Coronary artery (tissue), 2 donors: ENCODE results near the gene PSORS1C2.

Source experiments
- DNase-seq: peaks from one replicate; pipeline ENCODE4 v3.0.0-alpha.2; 2017; ENCODE audit warnings: low spot score
- H3K27ac ChIP-seq, 2 donors: fragments of 200-600 bp; sonication (generic); one replicate each; pipeline ENCODE4 v1.5.1; 2016 to 2019
- H3K4me3 ChIP-seq: fragments of 200-600 bp; sonication (generic); 2 replicates; pipeline ENCODE4 v1.5.1; 2016; ENCODE audit warnings: mild to moderate bottlenecking, moderate library complexity
- TF ChIP-seq, protein P1 (sequence below): fragments of 200-600 bp; sonication (generic); IDR thresholded peaks from one replicate; pipeline ENCODE4 v1.5.1; 2019; ENCODE audit warnings: antibody characterized with exemption

Gene PSORS1C2

DNA sequence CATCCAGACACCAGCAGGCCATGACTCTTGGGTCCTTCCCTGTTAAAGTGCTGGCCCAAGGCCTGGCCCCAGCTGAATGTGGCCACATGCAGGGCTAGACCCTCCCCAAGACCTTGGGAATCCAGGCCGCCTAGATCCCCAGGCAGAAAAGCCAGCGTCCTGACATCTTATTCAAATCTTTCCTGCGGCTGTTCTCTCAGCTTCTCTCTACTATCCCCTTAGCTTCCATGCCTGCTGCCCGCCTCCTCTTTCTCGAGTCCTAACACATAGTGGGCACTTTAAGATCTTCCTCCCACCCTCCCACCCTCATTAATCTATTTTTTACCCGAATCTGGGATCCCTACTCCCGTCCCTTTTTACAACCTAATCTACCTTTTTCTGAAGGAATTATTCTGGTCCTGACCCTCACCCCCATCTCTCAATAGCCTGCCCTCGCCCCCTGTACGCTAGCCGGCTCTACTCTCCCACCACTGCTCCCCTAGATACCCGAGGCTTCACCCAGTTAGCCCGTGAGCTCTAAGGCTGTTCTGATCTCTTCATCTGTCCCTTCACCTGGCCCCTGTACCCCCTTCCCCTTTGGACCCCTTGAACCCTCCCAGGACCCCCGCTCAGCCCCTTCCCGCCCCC, 18.8 kb upstream of the PSORS1C2 start, which contains the start of gene CCHCR1:
Gene CCHCR1, minus strand, starts transcription at position 290 of the 627 bp plus-strand sequence. Its CDS starts 202 bp downstream, at position 88.
- DNase-seq, result no peak
- TF ChIP-seq, protein P1, sequence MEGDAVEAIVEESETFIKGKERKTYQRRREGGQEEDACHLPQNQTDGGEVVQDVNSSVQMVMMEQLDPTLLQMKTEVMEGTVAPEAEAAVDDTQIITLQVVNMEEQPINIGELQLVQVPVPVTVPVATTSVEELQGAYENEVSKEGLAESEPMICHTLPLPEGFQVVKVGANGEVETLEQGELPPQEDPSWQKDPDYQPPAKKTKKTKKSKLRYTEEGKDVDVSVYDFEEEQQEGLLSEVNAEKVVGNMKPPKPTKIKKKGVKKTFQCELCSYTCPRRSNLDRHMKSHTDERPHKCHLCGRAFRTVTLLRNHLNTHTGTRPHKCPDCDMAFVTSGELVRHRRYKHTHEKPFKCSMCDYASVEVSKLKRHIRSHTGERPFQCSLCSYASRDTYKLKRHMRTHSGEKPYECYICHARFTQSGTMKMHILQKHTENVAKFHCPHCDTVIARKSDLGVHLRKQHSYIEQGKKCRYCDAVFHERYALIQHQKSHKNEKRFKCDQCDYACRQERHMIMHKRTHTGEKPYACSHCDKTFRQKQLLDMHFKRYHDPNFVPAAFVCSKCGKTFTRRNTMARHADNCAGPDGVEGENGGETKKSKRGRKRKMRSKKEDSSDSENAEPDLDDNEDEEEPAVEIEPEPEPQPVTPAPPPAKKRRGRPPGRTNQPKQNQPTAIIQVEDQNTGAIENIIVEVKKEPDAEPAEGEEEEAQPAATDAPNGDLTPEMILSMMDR, result no peak
- peak within 1 kb of the TSS; percentile 63 to 88 for H3K27ac ChIP-seq
- peak within 1 kb of the TSS; percentile 82 for H3K4me3 ChIP-seq

DNA sequence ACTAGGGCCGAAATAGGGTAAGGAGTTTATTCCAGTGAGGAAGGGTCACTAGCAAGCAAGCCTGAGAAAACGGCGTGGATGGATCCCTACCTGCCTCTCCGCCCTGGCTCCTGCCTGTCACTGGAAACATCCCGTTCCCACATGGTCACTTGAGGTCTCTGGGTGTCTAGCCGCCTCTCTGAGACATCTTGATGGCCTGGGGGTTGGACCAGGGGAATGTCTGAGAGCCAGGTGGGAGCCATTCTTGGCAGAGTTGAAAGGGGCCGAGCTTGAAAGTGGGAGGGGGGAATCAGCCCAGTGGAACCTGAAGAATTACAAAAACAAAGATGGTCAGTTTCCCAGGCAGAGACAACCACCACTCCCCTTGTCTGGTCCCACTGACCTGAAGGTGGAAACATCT, 17.8 kb upstream of the PSORS1C2 start:
- Histone ChIP-seq H3K4me3 (no peak overlapping the region), H3K27ac (no peak overlapping the region)
- TF ChIP-seq, protein P1, result no peak
- no peak for DNase-seq

DNA sequence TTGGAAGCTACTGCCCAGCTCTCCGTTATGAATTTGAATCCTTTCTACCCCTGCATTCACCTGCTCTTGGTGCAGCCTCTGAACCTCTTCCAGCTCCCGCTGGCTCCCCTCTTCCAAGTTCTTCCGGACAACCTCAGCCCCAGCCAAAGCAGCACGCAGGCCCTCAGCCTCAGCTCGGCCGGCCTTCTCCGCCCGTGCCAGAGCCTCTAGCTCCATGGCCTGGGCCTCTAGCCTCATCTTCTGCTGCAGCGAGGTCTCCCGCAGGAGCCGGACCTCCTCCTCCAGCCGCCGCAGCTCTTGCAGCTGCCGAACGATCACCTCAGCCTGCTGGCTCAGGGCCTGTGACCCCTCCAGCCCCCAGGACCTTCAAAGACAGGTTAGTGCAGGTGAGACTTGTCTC, 15.6 kb upstream of the PSORS1C2 start:
- H3K27ac ChIP-seq, result no peak overlapping the region
- no peak for DNase-seq
- TF ChIP-seq, protein P1, result no peak
- H3K4me3 ChIP-seq, result no peak overlapping the region

DNA sequence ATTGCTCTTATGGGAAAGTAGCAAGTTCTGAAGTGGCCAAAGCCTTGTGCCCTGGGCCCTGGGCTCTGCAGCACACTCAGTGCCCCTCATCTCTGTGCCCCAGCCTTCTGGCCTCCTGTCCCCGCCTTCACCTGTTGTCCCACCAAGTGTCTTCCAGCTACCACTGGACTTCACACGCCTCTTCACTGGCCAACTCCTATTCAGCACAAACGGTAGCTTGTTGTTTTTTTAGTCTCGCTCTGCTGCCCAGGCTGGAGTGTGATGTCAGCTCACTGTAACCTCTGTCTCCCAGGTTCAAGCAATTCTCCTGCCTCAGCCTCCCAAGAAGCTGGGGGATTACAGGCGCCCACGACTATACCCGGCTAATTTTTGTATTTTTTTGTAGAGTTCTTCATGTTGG, 13.9 kb upstream of the PSORS1C2 start:
- TF ChIP-seq, protein P1, result no peak
- DNase-seq, result no peak
- no peak overlapping the region for H3K27ac ChIP-seq
- H3K4me3 ChIP-seq, result no peak overlapping the region

DNA sequence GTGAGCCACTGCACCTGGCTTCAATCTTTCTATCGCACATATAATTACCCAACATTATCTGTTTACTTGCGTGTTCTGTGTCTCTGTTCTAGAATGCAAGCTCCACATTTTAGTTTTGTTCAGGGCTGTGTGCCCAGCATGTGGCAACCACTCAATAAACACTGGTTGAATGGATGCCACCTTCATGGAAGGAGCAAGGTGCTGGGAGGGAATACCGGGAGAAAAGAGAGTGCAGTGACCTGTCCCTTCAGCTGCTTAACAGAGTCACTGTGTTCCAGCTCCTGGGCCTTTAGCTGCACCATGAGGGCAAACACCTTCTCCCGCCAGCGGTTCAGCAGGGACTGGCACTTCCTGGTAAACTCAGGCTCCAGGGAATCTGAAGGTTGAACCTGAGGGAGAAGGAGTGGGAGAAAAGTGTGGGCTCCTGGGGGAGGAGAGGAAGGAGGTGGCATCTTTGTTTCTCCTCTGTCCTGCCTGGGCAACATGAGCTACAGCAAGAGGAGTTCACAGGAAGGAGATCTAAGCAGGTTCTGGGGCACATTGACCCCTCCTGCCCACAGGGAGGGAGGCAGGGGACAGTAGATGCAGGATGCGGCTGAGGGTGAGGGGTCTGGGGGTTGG, 11.1 kb upstream of the PSORS1C2 start:
- Histone ChIP-seq H3K27ac (no peak overlapping the region), H3K4me3 (no peak overlapping the region)
- TF ChIP-seq, protein P1, result no peak
- DNase-seq, result no peak

DNA sequence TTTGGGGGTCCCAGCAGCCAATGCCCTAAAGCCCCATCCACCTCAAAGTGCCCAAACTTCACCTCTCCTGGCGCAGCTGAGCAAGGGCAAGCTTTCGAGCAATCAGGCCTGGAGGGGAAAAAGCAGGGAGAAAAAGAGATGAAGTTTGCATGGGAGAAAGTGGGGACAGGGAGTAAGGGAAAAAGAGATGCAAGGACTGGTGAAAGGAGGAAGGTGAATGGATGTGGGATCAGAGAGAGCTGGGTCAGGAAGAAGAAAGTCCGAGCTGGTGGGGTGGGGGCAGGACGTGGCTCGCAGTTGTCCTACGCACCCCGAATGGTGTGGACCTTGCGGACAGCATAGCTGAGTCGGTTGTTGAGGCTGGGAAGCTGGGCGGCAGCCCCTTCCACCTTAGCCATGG, 6.5 kb upstream of the PSORS1C2 start:
- DNase-seq, result no peak
- no peak overlapping the region for H3K4me3 ChIP-seq
- H3K27ac ChIP-seq, result no peak overlapping the region
- TF ChIP-seq, protein P1, result no peak

DNA sequence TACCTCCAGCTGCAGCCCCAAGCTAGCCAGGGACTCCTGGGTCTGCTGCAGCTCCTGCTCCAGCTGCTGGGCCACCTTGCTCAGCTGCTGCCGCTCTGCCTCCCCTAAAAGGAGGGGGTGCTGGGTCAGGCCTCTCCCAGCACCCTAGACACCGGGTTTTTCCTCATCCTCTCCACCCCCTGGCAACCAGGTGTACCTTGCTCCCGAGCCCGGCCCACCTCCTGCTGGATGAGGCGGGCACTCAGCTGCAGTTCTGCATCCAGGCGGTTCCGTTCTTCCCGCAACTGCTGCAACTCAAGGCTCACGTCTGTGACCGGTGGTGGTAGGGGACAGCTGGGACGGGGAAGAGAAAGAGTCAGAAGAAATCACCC, 6.1 kb upstream of the PSORS1C2 start:
- TF ChIP-seq, protein P1, result no peak
- Histone ChIP-seq H3K4me3 (no peak overlapping the region), H3K27ac (no peak overlapping the region)
- DNase-seq, result no peak
